Kidney (tissue), 14 donors: ENCODE data around the gene RNF208. TPM values are rescaled to one million over a fixed set of nuclear protein-coding genes. Genes with fewer than 3 reads are reported as not detected.

ENCODE experiments used
- DNase-seq, 5 donors: peaks; one replicate each; pipeline ENCODE4 v3.0.0-alpha.2; 2013 to 2020
- FAIRE-seq: peaks from 2 replicates; lab custom pipeline; 2012; peaks lifted over from hg19 to GRCh38; lab: Jason Lieb, UNC
- H3K27ac ChIP-seq, 2 donors: one replicate each; pipeline ENCODE4 v1.7.0; 2013; ENCODE audit warnings: low read depth in 2 of 2, low read length in 2 of 2, inconsistent platforms in 1 of 2
- H3K27me3 ChIP-seq: one replicate; pipeline ENCODE4 v1.7.1; 2013; ENCODE audit warnings: low read length, inconsistent platforms; ENCODE audit not compliant: control insufficient read depth, insufficient read depth
- H3K36me3 ChIP-seq, 3 donors: one replicate each; pipeline versions ENCODE4 v1.7.0 to v1.7.1; 2013; ENCODE audit warnings: low read length in 3 of 3, control low read depth in 1 of 3, inconsistent platforms in 1 of 3; ENCODE audit not compliant: insufficient read depth in 3 of 3, control insufficient read depth in 2 of 3
- H3K4me1 ChIP-seq, 3 donors: one replicate each; pipeline versions ENCODE4 v1.7.0 to v1.7.1; 2013; ENCODE audit warnings: low read length in 3 of 3, inconsistent platforms in 1 of 3, low read depth in 1 of 3; ENCODE audit not compliant: control insufficient read depth in 2 of 3, insufficient read depth in 2 of 3
- H3K4me3 ChIP-seq, 3 donors: one replicate each; pipeline versions ENCODE4 v1.7.0 to v1.8.1; 2013; ENCODE audit warnings: low read length in 3 of 3, control low read depth in 1 of 3, inconsistent platforms in 1 of 3
- H3K9ac ChIP-seq, 3 donors: one replicate each; pipeline versions ENCODE4 v1.7.0 to v1.7.1; 2013; ENCODE audit warnings: low read length in 3 of 3, control low read depth in 1 of 3, inconsistent platforms in 1 of 3
- H3K9me3 ChIP-seq, 3 donors: one replicate each; pipeline versions ENCODE4 v1.7.0 to v1.7.1; 2013; ENCODE audit warnings: low read length in 3 of 3, control low read depth in 1 of 3, inconsistent platforms in 1 of 3; ENCODE audit not compliant: control insufficient read depth in 2 of 3, insufficient read depth in 1 of 3
- CTCF ChIP-seq: IDR thresholded peaks from 3 replicates; pipeline ENCODE4 v1.5.1; 2012; ENCODE audit warnings: mild to moderate bottlenecking, moderate library complexity, borderline replicate concordance; ENCODE audit not compliant: insufficient read depth; ENCODE audit errors: extremely low read depth
- intact Hi-C: fragments of 100-400 bp; cut with DNase I; formaldehyde crosslinking; loops from one replicate; pipeline ENCODE4 v1.11.1; 2022
- polyA plus RNA-seq: library from polyadenylated mRNA; stranded (reverse); fragments of 350-450 nt; fragmentation: Illumina TruSeq; extraction: RNeasy Lipid Tissue Mini Kit (QIAGEN cat#74804); gene quantifications from one replicate; pipeline ENCODE4 v1.2.3, GENCODE V29; 2014; ENCODE audit warnings: low read depth, low replicate concordance; ENCODE audit not compliant: insufficient read depth
- total RNA-seq: library from RNA; stranded (reverse); fragmentation: NEBNext Ultra II Directional; extraction: Animal tissue kit (Norgen Biotek cat#: 25700); gene quantifications from one replicate; pipeline ENCODE4 v1.2.1, GENCODE V29; 2021
- donor health status: control.
- donor health status: control.
- donor health status: control.
- donor health status: control.
- donor health status: control.
- donor health status: DM: yes; HTN: yes; CAD: no.
- donor health status: Normal renal cell carcinoma (clear cell type).

The RNF208 gene
- total and polyA plus RNA-seq, 2 donors from 2014 or later, result 7.0 to 22.8 TPM

GRCh38 chr9:137226338-137227053, 4.5 kb upstream of the RNF208 start:
- Histone ChIP-seq H3K27me3 (no peaks in the 10 kb centered on the region), H3K4me3 (no peak overlapping the region), H3K27ac (peak overlapping the region; percentile 45 to 71), H3K9ac (no peak overlapping the region), H3K9me3 (no peaks in the 10 kb centered on the region), H3K36me3 (no peaks in the 10 kb centered on the region), H3K4me1 (peaks cover 0 to 35% (median 18%) of the 10 kb centered on the region in 3 donors)
- peak in 2 of 5 donors; percentile 62 to 92 for DNase-seq
- TF ChIP-seq CTCF, result no peak
- intact Hi-C loops, result no loop called here
- no peak for FAIRE-seq

DNA sequence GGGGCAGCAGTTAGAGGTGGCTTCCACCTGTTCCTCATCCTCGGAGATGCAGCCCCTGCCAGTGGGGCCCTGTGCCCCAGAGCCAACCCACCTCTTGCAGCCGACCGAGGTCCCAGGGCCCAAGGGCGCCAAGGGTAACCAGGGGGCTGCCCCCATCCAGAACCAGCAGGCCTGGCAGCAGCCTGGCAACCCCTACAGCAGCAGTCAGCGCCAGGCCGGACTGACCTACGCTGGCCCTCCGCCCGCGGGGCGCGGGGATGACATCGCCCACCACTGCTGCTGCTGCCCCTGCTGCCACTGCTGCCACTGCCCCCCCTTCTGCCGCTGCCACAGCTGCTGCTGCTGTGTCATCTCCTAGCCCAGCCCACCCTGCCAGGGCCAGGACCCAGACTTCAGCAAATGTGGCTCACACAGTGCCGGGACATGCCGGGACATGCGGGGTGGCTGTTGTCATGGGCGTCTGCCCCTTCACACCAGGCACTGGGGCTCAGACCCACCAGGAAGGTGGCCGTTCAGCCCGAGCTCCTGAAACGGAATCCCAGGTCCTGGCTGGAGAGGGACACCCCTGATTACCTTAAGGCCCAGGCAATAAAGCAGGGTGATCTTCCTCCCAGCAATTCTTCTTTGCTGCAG, 3.8 kb upstream of the RNF208 start:
- DNase-seq (peak in 1 of 5 donors; percentile 55), FAIRE-seq (no peak)
- Histone ChIP-seq H3K4me3 (no peak overlapping the region), H3K27me3 (no peaks in the 10 kb centered on the region), H3K4me1 (peaks cover 0 to 35% (median 18%) of the 10 kb centered on the region in 3 donors), H3K27ac (no peak overlapping the region), H3K9ac (no peak overlapping the region), H3K36me3 (no peaks in the 10 kb centered on the region), H3K9me3 (no peaks in the 10 kb centered on the region)
- intact Hi-C loops, result no loop called here
- TF ChIP-seq CTCF, result no peak

DNA sequence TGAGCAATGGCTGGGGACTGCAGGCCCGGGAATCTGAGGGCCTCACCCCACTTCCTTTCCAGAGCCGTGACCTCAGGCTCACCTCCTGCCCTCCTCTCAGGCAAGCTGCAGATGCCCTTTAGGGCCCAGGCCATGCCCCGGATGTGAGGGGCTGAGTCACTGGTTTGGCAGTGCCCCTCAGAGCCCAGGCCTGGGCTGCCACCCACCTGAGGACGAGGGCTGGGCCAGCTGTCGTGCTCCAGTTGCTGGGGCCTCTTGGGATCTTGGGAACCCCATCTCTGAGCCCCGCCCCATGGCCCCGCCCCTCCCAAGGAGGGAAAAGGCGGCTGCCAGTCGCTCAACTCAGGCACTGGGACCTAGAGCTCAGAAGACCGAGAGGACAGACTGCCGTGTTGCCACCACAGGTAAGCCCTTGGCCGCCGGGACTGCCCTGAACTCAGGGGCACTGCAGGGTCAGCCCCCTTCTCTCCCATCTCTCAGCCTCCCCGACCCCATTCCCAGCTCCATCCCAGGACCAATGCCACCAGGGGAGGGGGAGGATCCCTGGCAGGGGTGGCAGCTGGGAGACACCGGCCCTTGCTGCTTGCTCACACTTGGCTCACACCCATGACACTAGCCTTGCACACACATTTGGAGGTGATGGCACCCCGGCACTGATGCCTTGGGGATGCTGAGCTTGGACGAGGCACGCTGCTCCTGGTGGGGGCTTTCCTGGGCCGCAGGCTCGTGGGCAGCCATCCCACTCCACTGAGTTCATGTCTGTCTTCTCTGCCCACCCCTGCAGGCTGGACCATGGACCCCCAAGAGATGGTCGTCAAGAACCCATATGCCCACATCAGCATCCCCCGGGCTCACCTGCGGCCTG, 3.0 kb upstream of the RNF208 start, which contains the start of gene CYSRT1:
Gene CYSRT1 (plus strand): TSS at position 345 of the 865 bp plus-strand sequence. CDS start 448 bp downstream, at position 793.
- no peak for FAIRE-seq
- Histone ChIP-seq H3K27ac (no peak within 1 kb of the TSS), H3K9me3 (no peaks in the 10 kb centered on the region), H3K36me3 (no peaks in the 10 kb centered on the region), H3K9ac (peak within 1 kb of the TSS in 1 of 3 donors; percentile 98), H3K4me1 (peaks cover 0 to 35% (median 18%) of the 10 kb centered on the region in 3 donors), H3K27me3 (no peaks in the 10 kb centered on the region), H3K4me3 (peak within 1 kb of the TSS in 2 of 3 donors; percentile 67 to 81)
- intact Hi-C loops, result no loop called here
- DNase-seq, result peak in 1 of 5 donors; percentile 65
- no peak for TF ChIP-seq CTCF
